ENCODE data around the gene PAQR6.

GRCh38 chr1:156226116-156226538 lies 21.7 kb downstream of the PAQR6 start:
- TF ChIP-seq, protein P1, sequence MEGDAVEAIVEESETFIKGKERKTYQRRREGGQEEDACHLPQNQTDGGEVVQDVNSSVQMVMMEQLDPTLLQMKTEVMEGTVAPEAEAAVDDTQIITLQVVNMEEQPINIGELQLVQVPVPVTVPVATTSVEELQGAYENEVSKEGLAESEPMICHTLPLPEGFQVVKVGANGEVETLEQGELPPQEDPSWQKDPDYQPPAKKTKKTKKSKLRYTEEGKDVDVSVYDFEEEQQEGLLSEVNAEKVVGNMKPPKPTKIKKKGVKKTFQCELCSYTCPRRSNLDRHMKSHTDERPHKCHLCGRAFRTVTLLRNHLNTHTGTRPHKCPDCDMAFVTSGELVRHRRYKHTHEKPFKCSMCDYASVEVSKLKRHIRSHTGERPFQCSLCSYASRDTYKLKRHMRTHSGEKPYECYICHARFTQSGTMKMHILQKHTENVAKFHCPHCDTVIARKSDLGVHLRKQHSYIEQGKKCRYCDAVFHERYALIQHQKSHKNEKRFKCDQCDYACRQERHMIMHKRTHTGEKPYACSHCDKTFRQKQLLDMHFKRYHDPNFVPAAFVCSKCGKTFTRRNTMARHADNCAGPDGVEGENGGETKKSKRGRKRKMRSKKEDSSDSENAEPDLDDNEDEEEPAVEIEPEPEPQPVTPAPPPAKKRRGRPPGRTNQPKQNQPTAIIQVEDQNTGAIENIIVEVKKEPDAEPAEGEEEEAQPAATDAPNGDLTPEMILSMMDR (IDR thresholded peaks at IDR 0.05; ENCODE audit: insufficient read depth, low read length) = no peak
- TF ChIP-seq POLR2AphosphoS5 (IDR thresholded peaks at IDR 0.05; ENCODE audit: low read depth) = no peak
